ENCODE measurements around the gene PCDHAC2.

Gene PCDHAC2

GRCh38 chr5:140966293-140967225, at the start of gene PCDHAC2:
PCDHAC2 (plus strand) TSS chr5:140966476; CDS start chr5:140966767, 291 bp downstream.
- ChIA-PET POLR2A (interaction anchor here (1.0 to 1.4 kb wide), 5 partner anchors 12 to 73 kb away, joined by 3 to 5 read pairs (median 4); no protein-coding TSS in a partner anchor), CTCF (interaction anchor here (0.6 to 1.5 kb wide), 4 partner anchors 38 to 75 kb away, joined by 3 to 6 read pairs (median 4); no protein-coding TSS in a partner anchor)
- TF ChIP-seq FOXM1 (IDR thresholded peaks at IDR 0.05; ENCODE audit: borderline replicate concordance) (no peak), FOXA1 (IDR thresholded peaks at IDR 0.05) (no peak), SUZ12 (IDR thresholded peaks at IDR 0.05) (no peak), NFRKB (IDR thresholded peaks at IDR 0.05) (no peak), ZNF384 (IDR thresholded peaks at IDR 0.05) (no peak), TARDBP (IDR thresholded peaks at IDR 0.05) (no peak), ARNT (IDR thresholded peaks at IDR 0.05) (no peak), L3MBTL2 (conservative IDR thresholded peaks at IDR 0.05) (no peak), SP1 (IDR thresholded peaks at IDR 0.05) (no peak), ELF4 (IDR thresholded peaks at IDR 0.05) (no peak), LEF1 (IDR thresholded peaks at IDR 0.05; ENCODE audit: borderline replicate concordance) (no peak), CTBP1 (IDR thresholded peaks at IDR 0.05; ENCODE audit: borderline replicate concordance) (no peak), FOXK2 (IDR thresholded peaks at IDR 0.05) (no peak), BHLHE40 (IDR thresholded peaks at IDR 0.05; ENCODE audit: borderline replicate concordance) (no peak), HDGF (IDR thresholded peaks at IDR 0.05; ENCODE audit: borderline replicate concordance) (no peak)
- TF ChIP-seq, protein P1, sequence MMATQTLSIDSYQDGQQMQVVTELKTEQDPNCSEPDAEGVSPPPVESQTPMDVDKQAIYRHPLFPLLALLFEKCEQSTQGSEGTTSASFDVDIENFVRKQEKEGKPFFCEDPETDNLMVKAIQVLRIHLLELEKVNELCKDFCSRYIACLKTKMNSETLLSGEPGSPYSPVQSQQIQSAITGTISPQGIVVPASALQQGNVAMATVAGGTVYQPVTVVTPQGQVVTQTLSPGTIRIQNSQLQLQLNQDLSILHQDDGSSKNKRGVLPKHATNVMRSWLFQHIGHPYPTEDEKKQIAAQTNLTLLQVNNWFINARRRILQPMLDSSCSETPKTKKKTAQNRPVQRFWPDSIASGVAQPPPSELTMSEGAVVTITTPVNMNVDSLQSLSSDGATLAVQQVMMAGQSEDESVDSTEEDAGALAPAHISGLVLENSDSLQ (IDR thresholded peaks at IDR 0.05) = no peak
- no peak for DNase-seq (ENCODE audit: extremely low spot score)

GRCh38 chr5:140923601-140924000, 42.7 kb upstream of the PCDHAC2 start:
- ChIA-PET POLR2A (no interaction called here), CTCF (interaction anchor here (0.5 to 1.0 kb wide), 2 partner anchors 42 to 116 kb away, joined by 3 read pairs; no protein-coding TSS in a partner anchor)
- TF ChIP-seq CTBP1 (IDR thresholded peaks at IDR 0.05; ENCODE audit: borderline replicate concordance) (no peak), BHLHE40 (IDR thresholded peaks at IDR 0.05; ENCODE audit: borderline replicate concordance) (no peak), FOXA1 (IDR thresholded peaks at IDR 0.05) (no peak), TARDBP (IDR thresholded peaks at IDR 0.05) (no peak), HDGF (IDR thresholded peaks at IDR 0.05; ENCODE audit: borderline replicate concordance) (no peak), L3MBTL2 (conservative IDR thresholded peaks at IDR 0.05) (no peak), SUZ12 (IDR thresholded peaks at IDR 0.05) (no peak), SP1 (IDR thresholded peaks at IDR 0.05) (no peak), LEF1 (IDR thresholded peaks at IDR 0.05; ENCODE audit: borderline replicate concordance) (no peak)
- no peak for DNase-seq (ENCODE audit: extremely low spot score)

GRCh38 chr5:140925806-140926442, 40.4 kb upstream of the PCDHAC2 start, which contains the start of gene PCDHAC1:
PCDHAC1 (plus strand) TSS chr5:140926299; CDS start chr5:140926893, 594 bp downstream.
- POLR2A ChIA-PET = interaction anchor here (1.6 to 1.7 kb wide), 2 partner anchors 57 to 114 kb away, joined by 4 to 11 read pairs; partner anchors contain the start of gene PCDHA11
- DNase-seq (ENCODE audit: extremely low spot score) = no peak
- TF ChIP-seq FOXM1 (IDR thresholded peaks at IDR 0.05; ENCODE audit: borderline replicate concordance) = no peak
- TF ChIP-seq, protein P1 (IDR thresholded peaks at IDR 0.05) = no peak
- TF ChIP-seq SUZ12 (IDR thresholded peaks at IDR 0.05) = no peak
- TF ChIP-seq SP1 (IDR thresholded peaks at IDR 0.05) = no peak
- no peak for TF ChIP-seq FOXK2 (IDR thresholded peaks at IDR 0.05)
- no peak for TF ChIP-seq ZNF384 (IDR thresholded peaks at IDR 0.05)
- TF ChIP-seq L3MBTL2 (conservative IDR thresholded peaks at IDR 0.05) = no peak
- no peak for TF ChIP-seq LEF1 (IDR thresholded peaks at IDR 0.05; ENCODE audit: borderline replicate concordance)
- TF ChIP-seq CTBP1 (IDR thresholded peaks at IDR 0.05; ENCODE audit: borderline replicate concordance) = no peak
- TF ChIP-seq ARNT (IDR thresholded peaks at IDR 0.05) = no peak
- TF ChIP-seq HDGF (IDR thresholded peaks at IDR 0.05; ENCODE audit: borderline replicate concordance) = no peak
- TF ChIP-seq ELF4 (IDR thresholded peaks at IDR 0.05) = no peak
- no peak for TF ChIP-seq FOXA1 (IDR thresholded peaks at IDR 0.05)
- TF ChIP-seq BHLHE40 (IDR thresholded peaks at IDR 0.05; ENCODE audit: borderline replicate concordance) = no peak
- no peak for TF ChIP-seq TARDBP (IDR thresholded peaks at IDR 0.05)
- TF ChIP-seq NFRKB (IDR thresholded peaks at IDR 0.05) = no peak
- CTCF ChIA-PET = interaction anchor here (0.6 to 3.4 kb wide), 7 partner anchors 9 to 115 kb away, joined by 3 to 47 read pairs (median 7); partner anchors contain the start of gene PCDHA11

GRCh38 chr5:140926443-140927227, 39.6 kb upstream of the PCDHAC2 start:
- ChIA-PET CTCF (interaction anchor here (0.7 to 3.4 kb wide), 10 partner anchors 9 to 114 kb away, joined by 3 to 47 read pairs (median 6); partner anchors contain the start of gene PCDHA11), POLR2A (interaction anchor here (0.8 to 1.7 kb wide), 3 partner anchors 57 to 115 kb away, joined by 4 to 11 read pairs (median 4); partner anchors contain the start of gene PCDHA11)
- DNase-seq (ENCODE audit: extremely low spot score) = peak; percentile 73
- no peak for TF ChIP-seq ZNF384 (IDR thresholded peaks at IDR 0.05)
- TF ChIP-seq SUZ12 (IDR thresholded peaks at IDR 0.05) = no peak
- no peak for TF ChIP-seq NFRKB (IDR thresholded peaks at IDR 0.05)
- TF ChIP-seq FOXM1 (IDR thresholded peaks at IDR 0.05; ENCODE audit: borderline replicate concordance) = no peak
- no peak for TF ChIP-seq HDGF (IDR thresholded peaks at IDR 0.05; ENCODE audit: borderline replicate concordance)
- TF ChIP-seq BHLHE40 (IDR thresholded peaks at IDR 0.05; ENCODE audit: borderline replicate concordance) = no peak
- no peak for TF ChIP-seq FOXA1 (IDR thresholded peaks at IDR 0.05)
- no peak for TF ChIP-seq FOXK2 (IDR thresholded peaks at IDR 0.05)
- no peak for TF ChIP-seq ARNT (IDR thresholded peaks at IDR 0.05)

DNA sequence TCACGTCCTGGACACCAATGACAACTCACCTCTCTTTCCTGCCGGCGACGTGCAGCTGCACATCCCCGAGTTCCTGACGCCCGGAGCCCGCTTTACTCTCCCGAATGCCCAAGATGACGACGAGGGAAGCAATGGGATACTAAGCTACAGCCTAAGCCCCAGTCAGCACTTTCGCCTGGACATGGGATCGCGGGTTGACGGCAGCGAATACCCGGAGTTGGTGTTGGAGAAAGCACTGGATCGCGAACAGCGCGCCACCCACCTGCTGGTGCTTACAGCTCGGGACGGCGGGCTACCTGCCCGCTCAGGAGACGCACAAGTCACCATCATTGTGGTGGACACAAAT, 39.1 kb upstream of the PCDHAC2 start:
- TF ChIP-seq BHLHE40 (IDR thresholded peaks at IDR 0.05; ENCODE audit: borderline replicate concordance) (no peak), FOXK2 (IDR thresholded peaks at IDR 0.05) (no peak), TARDBP (IDR thresholded peaks at IDR 0.05) (no peak), NFRKB (IDR thresholded peaks at IDR 0.05) (no peak), FOXA1 (IDR thresholded peaks at IDR 0.05) (no peak), HDGF (IDR thresholded peaks at IDR 0.05; ENCODE audit: borderline replicate concordance) (no peak), SUZ12 (IDR thresholded peaks at IDR 0.05) (no peak), ELF4 (IDR thresholded peaks at IDR 0.05) (no peak)
- TF ChIP-seq, protein P1 (IDR thresholded peaks at IDR 0.05) = no peak
- ChIA-PET CTCF (interaction anchor here (0.9 to 3.4 kb wide), 5 partner anchors 9 to 113 kb away, joined by 3 to 47 read pairs (median 9); partner anchors contain the start of gene PCDHA11), POLR2A (interaction anchor here (0.8 to 1.7 kb wide), 3 partner anchors 58 to 114 kb away, joined by 4 to 11 read pairs (median 4); partner anchors contain the start of gene PCDHA11)
- DNase-seq (ENCODE audit: extremely low spot score) = no peak

All from HEK293T (cell line).